HG02642 (cell line): ENCODE data around the gene CAPN2.
A peak's percentile ranks its signal among the peaks of the same experiment; 100 is the strongest.

Experiments
- ATAC-seq: cut with Tn5 transposase; IDR thresholded peaks from one replicate; pipeline ENCODE4 v1.9.1; 2021; ENCODE audit warnings: mild to moderate bottlenecking; ENCODE audit not compliant: unreplicated experiment, poor library complexity

CAPN2 gene

DNA sequence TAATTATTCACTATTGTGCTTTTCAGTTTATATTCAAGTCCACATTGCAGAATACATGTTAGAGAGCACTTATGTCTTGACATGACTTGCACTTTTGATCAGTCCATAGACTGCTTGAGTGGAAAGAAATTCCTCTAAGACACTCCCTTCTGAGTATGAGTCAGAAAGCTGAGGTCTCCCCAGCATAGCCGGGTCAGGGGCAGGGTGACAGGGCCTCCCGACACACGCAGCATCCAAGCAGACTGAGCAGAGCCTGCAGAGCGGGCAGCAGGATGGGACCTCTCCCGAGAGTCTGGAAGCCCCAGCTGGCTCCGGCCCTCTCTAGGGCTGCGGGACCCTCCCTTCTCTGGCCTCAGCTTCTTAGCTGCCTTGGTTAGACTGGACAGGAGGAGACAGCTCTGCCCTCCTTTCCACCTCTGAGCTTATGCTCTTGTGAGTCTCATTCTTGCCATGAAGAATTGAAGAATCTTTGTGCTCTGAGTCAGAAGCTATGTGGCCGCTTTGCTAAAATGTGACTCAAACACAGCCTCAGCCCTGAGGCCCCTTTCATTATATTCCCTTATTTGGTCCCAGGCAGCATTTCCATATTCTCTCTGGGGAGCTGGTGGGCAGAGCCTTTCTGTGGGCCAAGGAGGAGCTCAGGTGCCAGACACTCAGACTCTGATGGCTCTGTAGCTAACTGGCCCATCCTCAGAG lies 11.2 kb upstream of the CAPN2 start:
- ATAC-seq, result no peak

DNA sequence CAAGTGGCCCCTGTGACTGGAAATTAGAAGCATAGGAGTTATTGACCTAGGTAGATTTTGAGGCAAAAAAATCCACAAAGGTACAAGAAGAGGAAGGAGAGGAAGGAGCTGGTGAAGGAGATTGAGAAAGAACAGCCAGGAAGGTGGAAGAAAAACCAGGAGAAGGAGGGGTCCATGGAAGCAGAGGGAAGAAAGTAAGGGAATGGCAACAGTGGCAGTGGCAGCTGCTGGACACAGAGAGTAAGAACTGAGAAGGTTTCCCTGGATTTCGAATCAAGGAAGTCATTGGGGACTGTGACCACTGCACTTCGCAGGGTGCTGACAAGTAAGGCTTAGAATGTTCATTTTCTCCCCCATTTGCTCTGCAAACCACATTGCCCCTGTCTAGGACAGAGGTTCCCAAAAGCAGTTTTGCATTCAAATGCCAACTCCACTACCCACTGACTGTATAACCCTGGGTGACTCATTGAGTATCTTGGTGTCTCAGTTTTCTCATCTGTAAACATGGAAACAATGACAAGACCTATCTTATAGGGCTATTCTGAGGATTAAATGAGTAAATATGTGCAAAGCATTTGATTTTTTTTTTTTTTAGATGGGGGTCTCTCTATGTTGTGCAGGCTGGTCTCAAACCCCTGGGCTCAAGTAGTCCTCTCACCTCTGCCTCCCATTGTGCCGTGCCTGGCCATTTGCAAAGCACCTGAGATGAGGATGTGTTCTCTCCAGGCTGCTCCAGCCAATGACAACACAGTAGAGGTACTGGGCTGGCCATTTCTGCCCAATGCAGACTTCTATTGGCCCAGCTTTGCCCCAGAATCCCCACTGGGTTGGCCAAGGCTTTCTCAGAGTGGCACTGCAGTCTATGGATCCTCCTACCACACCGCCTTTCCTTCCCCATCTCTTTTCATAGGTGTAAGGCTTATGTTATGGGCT lies 9.3 kb upstream of the CAPN2 start:
- no peak for ATAC-seq

DNA sequence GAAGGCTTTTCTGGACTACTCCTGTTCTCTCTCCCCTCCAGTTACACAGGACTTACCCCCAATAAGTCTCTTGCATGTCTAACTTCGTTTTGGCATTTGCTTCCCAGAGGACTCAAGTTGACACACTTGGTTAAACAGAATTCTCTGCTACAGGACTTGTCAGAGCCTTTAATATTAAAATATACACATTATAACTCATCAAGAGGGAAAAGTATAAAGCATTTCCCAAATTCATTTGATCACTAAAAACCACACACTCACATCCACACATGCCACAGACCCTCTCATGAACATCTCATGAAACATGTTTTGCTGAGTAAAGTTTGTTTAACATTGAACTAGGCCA lies 8.7 kb upstream of the CAPN2 start:
- no peak for ATAC-seq

DNA sequence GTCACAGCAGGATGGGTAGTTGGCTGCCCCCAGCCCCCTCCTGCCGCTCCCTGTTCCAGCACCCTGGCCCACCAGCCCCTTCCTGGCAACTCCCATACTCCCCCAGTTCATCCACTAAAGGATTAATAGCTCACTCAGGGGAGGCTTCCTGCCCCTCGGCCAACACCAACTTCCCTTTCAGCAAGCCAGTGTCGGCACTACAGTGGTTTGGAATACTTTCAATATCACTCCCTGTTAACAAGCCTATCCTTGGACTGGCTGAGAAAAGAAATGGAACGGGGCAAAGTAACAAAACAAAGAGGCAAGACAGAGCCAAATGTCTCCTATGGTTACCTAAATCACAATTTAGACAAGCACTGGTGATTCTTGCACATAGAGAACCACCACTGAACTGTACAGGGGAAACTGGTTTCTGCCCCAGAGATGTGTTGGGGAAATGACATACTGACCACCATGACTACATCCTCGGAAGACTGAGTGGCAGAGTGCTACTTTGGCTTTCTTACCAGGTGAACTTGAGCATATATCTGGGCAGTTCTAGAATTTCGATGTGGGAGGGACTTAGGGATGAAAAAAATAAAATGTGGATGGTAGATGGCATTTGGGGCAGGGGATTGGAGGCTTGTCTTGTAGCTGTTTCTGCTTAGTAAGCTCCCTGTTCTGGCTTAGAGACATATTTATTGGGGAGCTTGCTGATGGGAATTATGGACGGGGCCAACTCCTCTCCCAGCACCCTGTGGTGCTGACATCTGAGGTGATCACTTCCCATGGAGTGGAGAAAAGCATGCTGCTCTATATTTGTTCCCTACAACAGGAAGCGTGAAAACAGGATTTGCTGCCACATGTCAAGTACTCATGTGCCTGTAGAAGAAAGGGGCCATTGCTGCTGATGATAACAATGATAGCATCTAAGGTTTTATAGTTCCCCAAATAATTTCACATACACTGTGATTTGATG lies 7.1 kb upstream of the CAPN2 start:
- ATAC-seq, result no peak

DNA sequence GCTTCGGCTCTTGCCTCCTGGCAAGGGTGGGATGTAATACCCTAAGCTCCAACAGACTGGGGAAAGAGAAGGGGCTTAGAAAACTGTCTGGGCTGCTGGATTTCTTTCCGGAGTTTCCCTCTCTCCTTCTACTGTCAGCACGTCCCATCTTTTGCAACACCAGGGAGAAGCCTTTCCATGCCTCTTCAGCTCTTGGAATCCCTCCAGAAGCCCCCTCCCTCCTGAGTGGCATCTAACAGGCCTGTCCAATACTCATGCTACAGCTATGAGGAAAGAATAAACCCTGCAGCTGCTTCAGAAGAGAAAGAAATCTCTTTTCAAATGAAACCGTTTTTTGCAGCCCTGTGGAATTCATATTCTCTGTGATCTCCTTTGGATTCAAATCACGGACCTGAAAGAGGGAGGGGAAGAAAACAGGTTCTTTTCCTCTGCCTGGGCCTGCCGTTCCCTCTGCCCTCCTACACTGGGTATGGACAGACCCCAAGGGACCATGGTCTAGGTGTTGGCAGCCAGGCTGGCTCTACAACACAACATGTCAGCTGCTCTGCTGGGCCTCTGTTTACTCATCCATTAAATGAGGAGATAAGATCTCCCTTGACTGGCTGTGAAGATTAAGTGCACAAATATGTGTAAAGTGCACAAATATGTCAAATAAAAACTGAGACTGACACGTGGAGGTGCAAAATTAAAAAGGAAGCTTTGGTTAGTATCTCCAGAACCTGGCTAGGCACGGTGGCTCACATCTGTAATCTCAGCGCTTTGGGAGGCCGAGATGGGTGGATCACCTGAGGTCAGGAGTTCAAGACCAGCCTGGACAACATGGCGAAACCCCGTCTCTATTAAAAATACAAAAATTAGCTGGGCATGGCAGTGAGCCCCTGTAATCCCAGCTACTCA lies 6.0 kb upstream of the CAPN2 start:
- no peak for ATAC-seq

DNA sequence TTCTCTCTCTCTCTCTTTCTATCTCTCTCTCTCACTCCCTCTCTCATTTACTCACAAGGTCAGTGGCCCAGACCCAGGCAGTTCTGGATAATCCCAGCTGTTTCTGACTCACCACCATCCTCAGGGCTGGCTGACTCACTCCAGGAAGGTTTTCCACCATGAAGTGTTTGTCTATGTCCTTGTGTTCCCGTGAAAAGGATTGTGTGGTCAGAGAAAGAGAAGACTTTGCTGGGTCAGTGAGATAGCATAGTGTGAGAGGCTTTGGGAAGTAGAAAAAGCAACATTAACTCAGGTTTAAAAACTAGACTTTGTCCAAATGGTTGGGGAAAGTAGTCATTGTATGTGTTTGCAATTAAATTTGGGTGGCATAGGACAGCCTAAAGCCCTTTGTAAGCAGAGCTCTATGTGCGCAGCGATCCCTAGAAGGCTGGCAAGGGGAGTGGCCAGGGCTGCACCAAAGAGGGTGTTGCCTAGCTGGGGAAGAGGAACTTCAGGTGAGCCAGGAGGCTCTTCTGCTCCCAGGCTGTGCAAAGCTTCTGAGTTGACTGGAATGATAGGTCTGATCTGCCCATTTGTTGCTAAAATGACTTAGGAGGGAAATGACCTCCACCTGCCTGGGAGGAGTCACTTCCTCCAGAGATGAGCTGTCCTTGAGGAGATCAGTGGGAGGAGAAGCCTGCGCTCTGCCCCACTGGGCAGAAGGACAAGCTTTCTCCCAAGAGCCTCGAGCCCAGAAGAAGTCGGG lies 4.9 kb upstream of the CAPN2 start:
- no peak for ATAC-seq

DNA sequence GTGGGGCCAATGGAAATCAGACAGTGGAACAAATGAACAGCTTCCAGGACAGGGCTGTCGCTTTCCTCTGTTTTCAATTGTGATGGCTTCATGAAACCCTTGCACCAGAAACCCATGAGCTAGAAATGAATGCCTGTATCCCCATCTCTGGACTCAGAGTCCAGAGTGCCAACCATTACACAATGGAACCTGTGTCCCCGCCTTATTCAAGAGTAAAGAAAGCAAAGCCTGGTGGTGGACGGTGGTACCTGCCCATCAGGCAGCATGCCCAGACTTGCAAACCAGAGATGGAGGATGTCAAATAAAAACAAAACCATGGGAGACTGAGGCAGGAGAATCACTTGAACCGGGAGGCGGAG lies 4.4 kb upstream of the CAPN2 start:
- no peak for ATAC-seq

DNA sequence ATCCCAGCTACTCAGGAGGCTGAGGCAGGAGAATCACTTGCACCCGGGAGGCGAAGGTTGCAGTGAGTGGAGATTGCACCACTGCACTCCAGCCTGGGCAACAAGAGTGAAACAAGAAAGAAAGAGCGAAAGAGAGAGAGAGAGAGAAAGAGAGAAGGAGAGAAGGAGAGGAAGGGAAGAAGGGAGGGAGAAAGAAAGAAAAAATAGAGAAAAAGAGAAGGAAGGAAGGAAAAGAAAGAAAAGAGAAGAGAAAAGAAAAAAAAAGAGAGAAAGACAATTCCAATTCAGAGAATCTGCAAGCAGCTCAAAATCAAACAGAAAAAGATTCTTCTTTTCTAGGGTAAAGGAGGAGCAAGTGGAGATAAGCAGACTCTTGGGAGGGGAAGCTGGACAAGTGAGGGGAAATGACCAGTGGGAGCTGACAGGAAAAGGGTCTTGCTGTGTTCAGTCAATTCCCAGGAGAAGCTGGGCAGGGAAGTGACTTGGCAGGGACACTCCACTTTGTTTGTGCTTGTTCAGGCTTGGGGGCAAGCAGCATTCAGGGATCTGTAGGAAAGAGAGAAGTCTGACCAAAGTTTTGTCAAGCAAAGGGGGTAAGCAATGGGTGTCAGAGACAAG lies 3.6 kb upstream of the CAPN2 start:
- no peak for ATAC-seq

DNA sequence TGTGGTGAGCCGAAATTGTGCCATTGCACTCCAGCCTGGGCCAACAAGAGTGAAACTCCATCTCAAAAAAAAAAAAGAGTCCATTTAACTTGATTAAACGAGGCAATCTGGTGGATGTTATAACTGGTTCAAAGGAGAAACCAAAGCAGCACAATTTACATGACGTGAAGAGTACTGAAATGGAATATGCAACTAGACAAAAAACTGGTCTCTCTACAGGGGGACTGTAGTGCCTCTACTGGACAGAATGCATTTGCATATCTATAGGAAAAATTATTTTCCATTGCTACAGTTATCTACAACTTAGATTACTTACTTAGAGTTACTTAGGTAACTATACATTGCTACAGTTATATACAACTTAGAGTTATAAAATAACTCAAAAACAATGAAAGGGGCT lies 2.7 kb upstream of the CAPN2 start:
- no peak for ATAC-seq

DNA sequence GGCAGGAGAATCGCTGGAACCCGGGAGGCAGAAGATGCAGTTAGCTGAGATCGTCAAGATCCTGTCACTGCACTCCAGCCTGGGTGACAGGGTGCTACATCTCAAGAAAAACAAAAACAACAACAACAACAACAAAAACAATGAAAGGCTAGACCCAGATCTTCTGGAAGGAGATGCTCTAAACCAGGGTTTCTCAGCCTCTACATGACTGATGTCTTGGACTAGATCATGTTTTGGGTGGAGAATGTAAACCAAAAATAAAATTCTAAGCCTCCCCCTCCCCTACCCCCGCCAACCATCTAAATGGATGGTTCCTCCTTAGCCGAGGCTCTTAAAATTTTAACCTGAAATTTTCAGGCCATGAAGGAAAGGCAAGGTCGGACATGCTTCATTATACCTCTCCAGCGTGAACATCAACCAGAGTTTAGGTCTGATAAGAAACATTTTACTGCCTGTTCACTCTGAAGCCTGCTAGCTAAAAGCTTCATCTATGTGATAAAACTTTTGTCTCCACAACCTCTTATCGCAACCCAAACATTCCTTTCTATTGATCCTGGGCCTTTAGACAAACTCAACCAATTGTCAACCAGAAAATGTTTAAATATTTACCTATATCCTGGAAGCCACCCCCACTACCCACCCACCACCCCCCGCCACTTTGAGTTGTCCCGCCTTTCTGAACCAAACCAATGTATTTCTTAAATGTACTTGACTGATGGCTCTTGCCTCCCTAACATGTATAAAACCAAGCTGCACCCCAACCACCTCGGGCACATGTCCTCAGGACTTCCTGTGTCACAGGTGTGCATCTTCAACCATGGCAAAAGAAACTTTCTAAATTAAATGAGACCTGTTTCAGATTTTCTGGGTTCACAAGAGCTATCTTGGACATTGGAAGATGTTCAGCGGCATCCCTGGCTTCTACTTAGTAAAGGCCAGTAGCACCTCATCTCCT lies 1.9 kb upstream of the CAPN2 start:
- no peak for ATAC-seq

DNA sequence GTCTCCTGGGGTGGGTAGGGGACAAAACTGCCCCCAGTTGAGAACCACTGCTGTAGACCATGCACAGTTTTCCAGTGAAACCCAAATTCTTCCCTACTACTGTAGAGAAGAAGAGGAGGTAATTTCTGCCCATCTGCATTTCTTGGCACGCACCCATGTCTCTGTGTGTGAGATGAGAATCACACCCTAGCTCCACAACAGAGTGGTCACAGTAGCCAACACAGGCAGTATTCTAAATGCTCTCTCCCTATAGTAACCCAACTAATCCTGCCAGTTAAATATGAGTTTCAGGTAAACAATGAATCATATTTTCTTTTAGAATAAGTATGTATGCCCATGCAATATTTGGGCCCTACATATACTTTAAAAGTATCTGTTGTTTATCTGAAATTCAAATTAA lies 1.2 kb upstream of the CAPN2 start:
- no peak for ATAC-seq

DNA sequence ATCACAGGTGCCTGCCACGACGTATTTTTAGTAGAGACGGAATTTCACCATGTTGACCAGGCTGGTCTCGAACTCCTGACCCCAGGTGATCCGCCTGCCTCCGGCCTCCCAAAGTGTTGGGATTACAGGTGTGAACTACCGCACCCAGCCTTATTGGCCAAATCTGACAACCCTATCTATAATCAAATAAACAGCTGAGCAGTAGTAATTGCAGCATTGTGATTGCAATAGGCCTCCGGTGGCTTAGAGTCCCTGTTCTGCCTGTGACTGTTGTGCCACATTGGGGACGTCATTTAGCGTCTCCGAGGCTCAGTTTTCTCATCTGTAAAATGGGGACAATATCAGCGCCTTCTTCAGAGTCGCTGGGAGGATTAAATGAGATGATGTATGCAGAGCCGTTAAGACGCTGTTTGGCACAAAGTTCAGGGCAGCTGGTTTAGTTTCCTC lies 569 bp upstream of the CAPN2 start:
- no peak for ATAC-seq

DNA sequence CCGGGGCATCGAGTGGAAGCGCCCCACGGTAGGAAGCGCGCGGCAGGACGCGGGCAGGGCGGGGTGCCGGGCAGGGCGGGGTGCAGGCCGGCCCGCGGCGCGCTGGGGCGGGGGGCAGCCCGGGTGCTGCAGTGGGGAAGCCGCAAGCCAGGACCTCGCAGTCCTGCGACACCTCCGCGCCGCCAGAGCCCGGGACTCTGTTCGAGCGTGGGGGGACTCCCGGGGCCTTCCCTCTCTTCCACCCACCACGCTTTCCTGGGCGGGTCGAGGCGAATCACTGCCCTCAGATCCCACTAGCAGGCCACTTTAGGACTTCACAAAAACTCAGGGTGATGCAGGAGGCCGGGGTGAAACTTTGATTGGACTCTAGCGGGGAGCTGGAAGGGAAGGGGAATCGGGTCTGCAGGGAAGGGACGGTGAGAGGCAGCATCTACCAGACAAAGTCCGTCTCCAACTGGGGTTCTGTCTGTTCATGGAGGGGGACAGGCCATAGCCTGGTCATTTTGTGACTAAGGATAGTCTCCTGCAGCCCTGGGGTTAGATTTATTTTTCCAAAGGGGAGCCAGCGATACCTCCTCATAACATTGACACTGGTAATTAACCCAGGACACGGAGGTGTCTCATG lies 623 bp downstream of the CAPN2 start:
- ATAC-seq, result peak; percentile 38

DNA sequence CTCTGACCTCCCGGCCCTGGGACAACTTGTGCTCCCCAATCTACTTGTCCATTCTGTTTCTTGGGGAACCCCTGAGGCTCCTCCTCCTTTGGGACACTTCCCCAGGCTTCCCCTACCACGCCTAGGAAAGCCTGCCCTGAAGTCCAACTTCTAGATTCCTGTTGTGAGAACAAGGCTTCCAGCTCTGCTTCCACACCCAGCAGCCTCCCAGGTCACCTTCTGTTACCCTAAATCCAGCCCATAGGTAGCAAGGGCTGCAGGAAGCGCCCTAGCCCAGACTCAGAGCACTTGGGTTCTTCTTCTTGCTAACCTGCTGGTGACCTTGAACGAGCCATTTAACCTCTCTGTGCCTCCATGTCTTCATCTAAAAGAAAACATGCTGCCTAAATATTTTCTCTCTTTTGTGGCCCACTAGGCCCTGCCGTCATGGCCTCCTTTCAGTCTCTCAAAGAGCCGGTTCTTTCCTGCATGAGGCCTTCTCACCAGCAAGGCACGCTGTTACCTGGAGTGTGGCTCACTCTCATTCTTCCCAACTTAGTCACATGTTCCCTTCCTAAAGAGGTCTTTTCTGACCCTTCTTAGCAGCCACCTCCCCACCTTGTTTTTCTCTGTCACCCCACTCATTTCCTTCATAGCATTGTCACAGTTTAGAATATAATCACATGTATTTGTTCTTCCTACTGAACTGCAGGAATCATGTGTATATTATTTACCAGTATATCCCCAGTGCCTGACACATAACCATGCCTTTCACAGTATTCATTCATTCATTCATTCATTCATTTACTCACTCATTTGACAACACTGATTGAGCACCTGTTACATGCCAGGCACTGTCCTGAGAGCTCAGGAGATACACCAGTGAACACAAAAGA lies 1.4 kb downstream of the CAPN2 start:
- no peak for ATAC-seq

DNA sequence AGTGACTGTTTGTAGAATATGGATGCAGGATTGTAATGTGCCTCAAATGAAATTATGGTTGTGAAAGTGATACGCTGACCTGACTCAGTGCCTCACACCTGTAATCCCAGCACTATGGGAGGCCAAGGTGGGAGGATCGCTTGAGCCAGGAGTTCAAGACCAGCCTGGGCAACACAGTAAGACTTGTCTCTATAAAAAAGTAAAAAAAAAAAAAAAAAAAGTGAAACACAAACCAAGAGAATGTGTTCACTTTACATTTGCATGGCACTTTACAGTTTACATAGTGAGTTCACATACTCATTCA lies 2.0 kb downstream of the CAPN2 start:
- no peak for ATAC-seq

DNA sequence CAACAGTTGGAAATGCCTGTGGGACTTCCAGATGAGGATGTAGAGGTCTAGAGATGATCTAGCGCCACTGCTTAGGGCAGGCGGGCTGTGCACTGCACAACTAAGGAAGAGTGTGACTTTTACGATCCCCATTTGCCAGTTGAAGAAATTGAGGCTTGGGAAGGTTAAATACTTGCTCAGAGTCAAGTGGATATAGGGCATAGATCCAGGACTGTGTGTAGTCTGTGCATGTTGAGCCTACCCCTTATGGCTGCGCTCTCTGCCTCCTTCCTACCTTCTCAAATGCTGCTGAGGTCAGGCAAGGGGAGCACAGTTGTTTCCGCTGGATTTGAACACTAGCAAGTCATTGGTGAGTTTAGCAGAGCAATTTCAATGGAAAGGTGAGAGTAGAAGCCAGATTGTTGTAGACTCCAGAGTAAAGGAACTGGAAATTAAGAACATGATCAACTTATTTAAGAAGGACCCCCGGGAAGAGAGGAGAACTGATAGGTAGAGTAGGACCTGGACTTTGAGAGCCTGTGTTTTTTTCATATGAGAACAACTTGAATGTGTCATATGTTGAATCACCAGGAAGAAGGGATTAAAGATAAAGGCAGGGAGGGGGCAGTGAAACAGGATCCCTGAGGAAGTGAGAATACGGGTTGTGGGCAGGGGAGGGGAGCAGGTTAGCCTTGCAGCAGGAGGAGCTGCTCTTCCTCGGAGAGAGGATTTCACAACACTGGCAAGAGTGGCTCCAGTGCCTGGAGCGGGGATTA lies 2.7 kb downstream of the CAPN2 start:
- no peak for ATAC-seq
